Natural killer cell (primary cell): ENCODE data around the gene TEKTIP1. TPM values are rescaled to one million over a fixed set of nuclear protein-coding genes. Genes with fewer than 3 reads are reported as not detected.
"Not testable (repeated sequence)": the region's sequence is repeated elsewhere in the genome, so short reads cannot be mapped to it uniquely, and the experiment has no call there.

Experiments
- ATAC-seq, 3 donors: fragments of 150-1000 bp in 2 of 3; fragments of 200-7000 bp in 1 of 3; cut with Tn5 transposase; 1 replicate in 1 of 3; 2 replicates in 2 of 3; pipeline ENCODE4 v1.10.0; 2021; ENCODE audit warnings: mild to moderate bottlenecking in 2 of 3, moderate library complexity in 2 of 3
- DNase-seq, 2 donors: peaks; one replicate each; pipeline versions ENCODE4 v3.0.0 to v3.0.0-alpha.2; 2013 to 2021; ENCODE audit warnings: mixed read lengths in 1 of 2
- H3K27ac ChIP-seq: one replicate; pipeline ENCODE4 v1.5.1; 2013; ENCODE audit warnings: mild to moderate bottlenecking, low read length
- H3K27me3 ChIP-seq: one replicate; pipeline ENCODE4 v1.6.1; 2013; ENCODE audit warnings: low read length; ENCODE audit not compliant: control insufficient read depth, insufficient read depth
- H3K36me3 ChIP-seq: one replicate; pipeline ENCODE4 v1.6.1; 2013; ENCODE audit warnings: low read length; ENCODE audit not compliant: control insufficient read depth, insufficient read depth
- H3K4me1 ChIP-seq: one replicate; pipeline ENCODE4 v1.6.1; 2013; ENCODE audit warnings: low read length; ENCODE audit not compliant: control insufficient read depth, insufficient read depth
- H3K4me3 ChIP-seq: one replicate; pipeline ENCODE4 v1.5.1; 2013; ENCODE audit warnings: low read length
- H3K9me3 ChIP-seq: one replicate; pipeline ENCODE4 v1.6.1; 2013; ENCODE audit warnings: low read length; ENCODE audit not compliant: control insufficient read depth, insufficient read depth
- H3K27ac Mint-ChIP-seq, 2 donors: one replicate each; pipeline ENCODE4 v1.8.0; 2022; ENCODE audit warnings: mild to moderate bottlenecking in 2 of 2, mixed read lengths in 2 of 2, moderate library complexity in 1 of 2
- H3K27me3 Mint-ChIP-seq, 2 donors: one replicate each; pipeline ENCODE4 v1.8.0; 2022; ENCODE audit warnings: low read depth in 2 of 2, mixed read lengths in 2 of 2
- H3K36me3 Mint-ChIP-seq: one replicate; pipeline ENCODE4 v1.8.0; 2022; ENCODE audit warnings: mixed read lengths
- H3K4me1 Mint-ChIP-seq, 2 donors: one replicate each; pipeline ENCODE4 v1.8.0; 2022; ENCODE audit warnings: mixed read lengths in 2 of 2
- H3K4me3 Mint-ChIP-seq: one replicate; pipeline ENCODE4 v1.8.0; 2022; ENCODE audit warnings: mild to moderate bottlenecking, moderate library complexity, mixed read lengths
- H3K9me3 Mint-ChIP-seq, 2 donors: one replicate each; pipeline ENCODE4 v1.8.0; 2022; ENCODE audit warnings: mixed read lengths in 2 of 2
- WGBS: methylation state at CpG from one replicate; pipeline ENCODE4 v1.1.7; 2013; ENCODE audit warnings: missing lambda C conversion rate; ENCODE audit not compliant: insufficient coverage; 5-methylcytosine and 5-hydroxymethylcytosine counted together
- intact Hi-C: fragments of 100-400 bp; cut with micrococcal nuclease; formaldehyde crosslinking; loops from one replicate; pipeline ENCODE4 v1.14.2; 2022
- total RNA-seq, 4 donors: library from RNA; stranded (reverse); fragments of 120-200 nt in 1 of 4; gene quantifications; one replicate each; pipeline versions ENCODE4 v1.2.3 to v1.2.4, GENCODE V29; 2013 to 2022
- TF ChIP-seq, protein P1 (sequence below): fragments of 200-600 bp; IDR thresholded peaks from one replicate; pipeline ENCODE4 v1.8.0; 2022; ENCODE audit warnings: antibody characterized with exemption

The TEKTIP1 gene
- total RNA-seq, 3 donors from 2014 or later (not counting 1 experiment from before 2014, with no cell fraction given): 5.9 to 11.6 (median 6.4) TPM

DNA sequence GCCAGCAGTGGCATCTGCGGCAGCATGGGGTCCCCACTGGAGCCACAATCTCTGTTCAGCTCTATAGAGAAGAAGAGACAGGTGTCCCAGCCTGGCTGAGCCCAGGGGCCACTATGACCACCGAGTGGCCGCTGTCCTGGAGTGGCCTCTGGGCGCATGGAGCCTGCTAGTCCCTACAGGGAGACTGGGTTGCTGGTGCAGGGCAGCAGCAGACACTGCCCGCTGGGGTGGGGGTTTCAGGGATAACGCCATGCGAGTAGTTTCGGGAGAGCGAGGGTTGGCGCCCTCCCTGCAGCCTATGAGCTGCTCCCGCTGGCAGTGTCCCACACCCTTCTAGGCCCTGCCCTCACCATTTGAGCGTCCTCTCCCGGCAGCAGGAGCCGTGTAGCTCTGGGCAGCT, 10.9 kb upstream of the TEKTIP1 start:
- no peak for ATAC-seq
- TF ChIP-seq, protein P1, sequence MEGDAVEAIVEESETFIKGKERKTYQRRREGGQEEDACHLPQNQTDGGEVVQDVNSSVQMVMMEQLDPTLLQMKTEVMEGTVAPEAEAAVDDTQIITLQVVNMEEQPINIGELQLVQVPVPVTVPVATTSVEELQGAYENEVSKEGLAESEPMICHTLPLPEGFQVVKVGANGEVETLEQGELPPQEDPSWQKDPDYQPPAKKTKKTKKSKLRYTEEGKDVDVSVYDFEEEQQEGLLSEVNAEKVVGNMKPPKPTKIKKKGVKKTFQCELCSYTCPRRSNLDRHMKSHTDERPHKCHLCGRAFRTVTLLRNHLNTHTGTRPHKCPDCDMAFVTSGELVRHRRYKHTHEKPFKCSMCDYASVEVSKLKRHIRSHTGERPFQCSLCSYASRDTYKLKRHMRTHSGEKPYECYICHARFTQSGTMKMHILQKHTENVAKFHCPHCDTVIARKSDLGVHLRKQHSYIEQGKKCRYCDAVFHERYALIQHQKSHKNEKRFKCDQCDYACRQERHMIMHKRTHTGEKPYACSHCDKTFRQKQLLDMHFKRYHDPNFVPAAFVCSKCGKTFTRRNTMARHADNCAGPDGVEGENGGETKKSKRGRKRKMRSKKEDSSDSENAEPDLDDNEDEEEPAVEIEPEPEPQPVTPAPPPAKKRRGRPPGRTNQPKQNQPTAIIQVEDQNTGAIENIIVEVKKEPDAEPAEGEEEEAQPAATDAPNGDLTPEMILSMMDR: no peak
- H3K4me1 ChIP-seq: no peaks in the 10 kb centered on the region
- no peaks in the 10 kb centered on the region for H3K9me3 ChIP-seq
- H3K4me1 Mint-ChIP-seq: peaks cover 0 to 4% of the 10 kb centered on the region in 2 donors
- no peaks in the 10 kb centered on the region for H3K9me3 Mint-ChIP-seq
- no peaks in the 10 kb centered on the region for H3K36me3 Mint-ChIP-seq
- intact Hi-C loops: no loop called here
- no peak overlapping the region for H3K27ac ChIP-seq
- no peaks in the 10 kb centered on the region for H3K27me3 ChIP-seq
- DNase-seq: no peak
- no peak overlapping the region for H3K4me3 ChIP-seq
- WGBS: 99% methylated on average over 14 of the region's 14 CpGs
- no peak overlapping the region for H3K4me3 Mint-ChIP-seq
- no peaks in the 10 kb centered on the region for H3K27me3 Mint-ChIP-seq
- H3K27ac Mint-ChIP-seq: no peak overlapping the region
- peaks cover 61% of the 10 kb centered on the region for H3K36me3 ChIP-seq

DNA sequence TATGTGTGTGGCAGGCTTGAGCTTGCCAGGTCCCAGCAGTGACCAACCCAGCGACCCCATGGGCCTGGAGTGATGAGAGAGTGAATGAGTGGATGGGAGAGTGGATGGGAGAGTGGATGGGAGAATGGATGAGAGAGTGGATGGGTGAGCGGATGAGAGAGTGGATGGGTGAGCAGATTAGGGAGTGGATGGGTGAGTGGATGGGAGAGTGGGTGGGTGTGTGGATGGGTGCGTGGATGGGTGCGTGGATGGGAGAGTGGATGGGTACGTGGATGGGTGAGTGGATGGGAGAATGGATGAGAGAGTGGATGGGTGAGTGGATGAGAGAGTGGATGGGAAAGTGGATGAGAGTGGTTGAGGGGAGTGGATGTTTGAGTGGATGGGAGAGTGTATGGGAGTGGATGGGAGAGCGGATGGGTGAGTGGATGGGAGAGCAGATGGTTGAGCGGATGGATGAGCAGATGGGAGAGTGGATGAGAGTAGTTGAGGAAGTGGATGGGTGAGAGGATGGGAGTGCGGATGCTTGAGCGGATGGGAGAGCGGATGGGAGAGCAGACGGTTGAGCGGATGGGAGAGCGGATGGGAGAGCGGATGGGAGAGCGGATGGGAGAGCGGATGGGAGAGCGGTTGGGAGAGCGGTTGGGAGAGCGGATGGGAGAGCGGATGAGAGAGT, 10.3 kb upstream of the TEKTIP1 start:
- intact Hi-C loops: no loop called here
- Histone ChIP-seq H3K9me3 (no peaks in the 10 kb centered on the region), H3K36me3 (peaks cover 61% of the 10 kb centered on the region), H3K27me3 (no peaks in the 10 kb centered on the region), H3K4me3 (no peak overlapping the region), H3K4me1 (no peaks in the 10 kb centered on the region), H3K27ac (no peak overlapping the region)
- Mint-ChIP-seq H3K4me1 (peaks cover 0 to 4% of the 10 kb centered on the region in 2 donors), H3K27ac (no peak overlapping the region), H3K9me3 (no peaks in the 10 kb centered on the region), H3K4me3 (no peak overlapping the region), H3K27me3 (no peaks in the 10 kb centered on the region), H3K36me3 (no peaks in the 10 kb centered on the region)
- no peak for ATAC-seq
- TF ChIP-seq, protein P1: no peak
- 99% methylated on average over 20 of the region's 20 CpGs for WGBS
- DNase-seq: no peak

DNA sequence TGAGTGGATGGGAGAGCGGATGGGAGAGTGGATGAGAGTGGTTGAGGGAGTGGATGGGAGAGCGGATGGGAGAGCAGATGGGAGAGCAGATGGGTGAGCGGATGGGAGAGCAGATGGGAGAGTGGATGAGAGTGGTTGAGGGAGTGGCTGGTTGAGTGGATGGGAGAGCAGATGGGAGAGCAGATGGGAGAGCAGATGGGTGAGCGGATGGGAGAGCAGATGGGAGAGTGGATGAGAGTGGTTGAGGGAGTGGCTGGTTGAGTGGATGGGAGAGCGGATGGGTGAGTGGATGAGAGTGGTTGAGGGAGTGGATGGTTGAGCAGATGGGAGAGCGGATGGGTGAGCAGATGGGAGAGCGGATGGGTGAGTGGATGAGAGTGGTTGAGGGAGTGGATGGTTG, 9.7 kb upstream of the TEKTIP1 start:
- H3K36me3 ChIP-seq: peaks cover 57% of the 10 kb centered on the region
- ATAC-seq: not testable (repeated sequence)

DNA sequence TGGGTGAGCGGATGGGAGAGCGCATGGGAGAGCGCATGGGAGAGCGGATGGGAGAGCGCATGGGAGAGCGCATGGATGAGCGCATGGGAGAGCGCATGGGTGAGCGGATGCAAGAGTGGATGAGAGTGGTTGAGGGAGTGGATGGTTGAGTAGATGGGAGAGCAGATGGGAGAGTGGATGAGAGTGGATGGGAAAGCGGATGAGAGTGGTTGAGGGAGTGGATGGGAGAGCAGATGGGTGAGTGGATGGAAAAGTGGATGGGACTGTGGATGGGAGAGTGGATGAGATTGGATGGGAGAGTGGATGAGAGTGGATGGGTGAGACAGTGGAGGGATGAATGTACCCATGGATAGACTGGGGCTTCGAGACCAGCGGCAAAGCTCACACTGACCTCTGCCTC, 8.6 kb upstream of the TEKTIP1 start:
- Mint-ChIP-seq H3K9me3 (no peaks in the 10 kb centered on the region), H3K36me3 (no peaks in the 10 kb centered on the region), H3K4me1 (peaks cover 0 to 7% of the 10 kb centered on the region in 2 donors), H3K27ac (no peak overlapping the region), H3K27me3 (no peaks in the 10 kb centered on the region), H3K4me3 (no peak overlapping the region)
- Histone ChIP-seq H3K27ac (no peak overlapping the region), H3K4me1 (no peaks in the 10 kb centered on the region), H3K36me3 (peaks cover 64% of the 10 kb centered on the region), H3K9me3 (no peaks in the 10 kb centered on the region), H3K4me3 (no peak overlapping the region), H3K27me3 (no peaks in the 10 kb centered on the region)
- over 99% methylated on average over 12 of the region's 12 CpGs for WGBS
- intact Hi-C loops: no loop called here
- ATAC-seq (no peak), DNase-seq (no peak)
- TF ChIP-seq, protein P1: no peak

More for the DNA sequence above, 9.7 kb upstream of the TEKTIP1 start:
- H3K4me1 Mint-ChIP-seq, intact Hi-C loops, DNase-seq, H3K27ac Mint-ChIP-seq, H3K4me3 Mint-ChIP-seq, H3K4me1 ChIP-seq, H3K27ac ChIP-seq, H3K27me3 Mint-ChIP-seq, H3K9me3 ChIP-seq, H3K9me3 Mint-ChIP-seq, H3K27me3 ChIP-seq, H3K36me3 Mint-ChIP-seq, H3K4me3 ChIP-seq: not testable (repeated sequence)
- WGBS: 98% methylated on average over 7 of the region's 7 CpGs
